ENCODE measurements around the gene IRF2BPL.

The IRF2BPL gene

DNA sequence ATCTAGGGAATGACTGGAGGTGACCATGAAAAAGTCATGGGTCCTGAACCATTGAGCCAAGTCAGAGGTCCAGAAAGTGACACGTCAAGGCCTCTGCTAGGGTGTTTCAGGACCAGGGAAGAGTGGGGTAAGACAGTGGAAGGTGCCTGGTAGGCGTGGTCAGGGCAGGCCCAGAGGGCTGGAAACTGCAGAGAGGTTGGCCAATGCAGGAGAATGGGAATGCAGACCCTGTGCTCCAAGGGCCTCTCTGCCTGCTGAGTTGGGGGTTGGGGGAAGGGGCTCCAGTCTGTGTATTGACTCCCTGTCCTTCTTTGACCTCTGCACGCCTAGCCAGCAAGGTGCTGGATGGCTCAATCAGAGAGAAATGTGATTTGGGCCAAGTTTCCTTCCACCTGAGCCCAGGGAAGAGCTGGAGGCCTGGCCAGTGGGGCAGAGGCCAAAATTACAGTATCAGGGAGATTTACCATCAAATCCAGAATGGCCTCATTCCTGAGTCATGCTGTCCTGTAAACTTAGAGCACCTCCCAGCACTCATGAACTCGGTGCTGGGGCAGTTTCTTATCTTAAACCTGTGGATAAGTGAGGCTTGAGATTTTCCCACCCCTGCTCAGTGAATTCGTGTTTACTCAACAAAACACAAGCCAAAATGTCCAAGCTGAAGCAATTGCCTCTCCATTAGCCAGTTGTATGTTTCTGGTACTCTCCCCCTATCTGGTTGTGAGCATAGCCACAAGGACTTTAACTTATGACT lies 24.4 kb downstream of the IRF2BPL start:
- H3K4me1 Mint-ChIP-seq (ENCODE audit: low read depth), result peaks cover 12% of the 10 kb centered on the region
- H3K4me3 Mint-ChIP-seq, result no peak overlapping the region
- no peaks in the 10 kb centered on the region for H3K36me3 Mint-ChIP-seq (ENCODE audit: low read depth)
- H3K27ac Mint-ChIP-seq, result no peak overlapping the region
- H3K9me3 Mint-ChIP-seq, result no peaks in the 10 kb centered on the region
- no peak for DNase-seq (ENCODE audit: low spot score)
- H3K27me3 Mint-ChIP-seq (ENCODE audit: low read depth), result no peaks in the 10 kb centered on the region

DNA sequence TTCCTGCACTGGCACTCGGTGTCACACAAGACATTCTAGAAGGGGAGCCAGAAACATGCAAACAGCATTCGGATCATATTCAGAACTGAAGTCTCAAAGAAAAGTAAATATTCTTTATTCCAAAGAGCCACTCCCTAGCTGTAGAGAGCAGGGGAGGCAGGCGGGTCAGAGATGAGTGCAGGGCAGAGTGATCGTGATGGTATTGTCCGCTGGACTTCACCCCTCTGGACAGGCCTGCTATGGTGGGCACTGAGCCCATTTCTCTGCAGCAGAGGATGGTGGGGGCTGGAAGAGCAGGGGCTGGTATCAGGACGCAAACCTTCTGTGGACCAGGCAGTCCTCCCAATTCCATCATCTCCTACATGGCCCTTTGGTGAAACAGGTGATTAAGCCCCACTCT lies 25.6 kb downstream of the IRF2BPL start:
- H3K27me3 Mint-ChIP-seq (ENCODE audit: low read depth), result no peaks in the 10 kb centered on the region
- H3K27ac Mint-ChIP-seq, result no peak overlapping the region
- no peak for DNase-seq (ENCODE audit: low spot score)
- H3K4me3 Mint-ChIP-seq, result no peak overlapping the region
- no peaks in the 10 kb centered on the region for H3K9me3 Mint-ChIP-seq
- no peaks in the 10 kb centered on the region for H3K36me3 Mint-ChIP-seq (ENCODE audit: low read depth)
- H3K4me1 Mint-ChIP-seq (ENCODE audit: low read depth), result peaks cover 12% of the 10 kb centered on the region

GRCh38 chr14:77002335-77002734 lies 26.2 kb downstream of the IRF2BPL start:
- DNase-seq (ENCODE audit: low spot score), result no peak
- Mint-ChIP-seq H3K27ac (no peak overlapping the region), H3K4me3 (no peak overlapping the region), H3K9me3 (no peaks in the 10 kb centered on the region), H3K36me3 (ENCODE audit: low read depth) (no peaks in the 10 kb centered on the region), H3K27me3 (ENCODE audit: low read depth) (no peaks in the 10 kb centered on the region), H3K4me1 (ENCODE audit: low read depth) (peaks cover 12% of the 10 kb centered on the region)

DNA sequence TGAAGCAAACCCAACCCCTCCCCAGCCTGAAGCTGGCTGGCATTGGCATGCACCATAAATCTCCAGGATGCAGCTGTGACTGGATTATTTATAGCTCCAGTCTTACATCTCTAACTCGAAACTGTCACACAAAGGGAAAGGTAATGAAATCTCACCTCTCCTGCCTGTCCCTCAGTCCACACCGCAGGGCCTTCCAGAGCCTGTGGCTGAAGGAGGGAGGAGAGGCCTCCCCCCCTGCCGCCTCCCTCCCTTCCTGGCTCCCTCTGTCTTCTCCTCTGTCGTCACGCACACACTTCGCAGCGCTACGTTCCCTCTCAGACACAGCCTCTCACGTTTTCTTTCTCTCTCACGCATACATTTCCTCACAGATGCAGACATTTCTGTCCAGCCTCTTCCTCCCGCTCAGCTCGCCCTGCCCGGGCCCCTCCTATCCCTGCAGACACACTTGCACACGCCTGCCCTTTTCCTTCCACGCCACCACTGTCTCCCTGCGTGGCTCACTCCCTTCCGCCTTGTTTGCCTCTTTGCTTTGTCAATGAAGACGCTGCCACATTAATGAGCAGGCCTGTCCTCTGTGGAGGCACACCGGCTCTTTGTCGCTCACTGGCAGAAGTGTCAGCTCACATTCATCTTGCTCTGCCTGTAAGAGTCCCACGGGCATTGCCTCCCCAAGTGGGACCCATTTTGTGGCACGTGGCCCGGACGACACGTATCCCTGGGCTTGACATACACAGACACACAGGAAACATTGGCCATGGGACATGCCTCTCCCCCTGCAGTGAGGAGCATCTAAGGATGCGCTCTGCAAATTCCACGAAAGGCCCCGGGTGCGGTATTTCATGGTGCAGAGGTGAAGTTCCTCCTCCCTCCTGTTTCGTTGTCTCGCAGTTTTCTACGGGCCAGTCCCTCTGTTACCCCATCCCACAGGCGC lies 27.9 kb downstream of the IRF2BPL start:
- H3K27ac Mint-ChIP-seq, result peak overlapping the region; percentile 78

GRCh38 chr14:76998910-76999309 lies 29.6 kb downstream of the IRF2BPL start:
- Mint-ChIP-seq H3K36me3 (ENCODE audit: low read depth) (no peaks in the 10 kb centered on the region), H3K27ac (no peak overlapping the region), H3K4me3 (no peak overlapping the region), H3K27me3 (ENCODE audit: low read depth) (no peaks in the 10 kb centered on the region), H3K4me1 (ENCODE audit: low read depth) (peaks cover 13% of the 10 kb centered on the region), H3K9me3 (no peaks in the 10 kb centered on the region)
- no peak for DNase-seq (ENCODE audit: low spot score)

More for the DNA sequence above, 27.9 kb downstream of the IRF2BPL start:
- H3K4me3 Mint-ChIP-seq, result peak overlapping the region; percentile 33
- DNase-seq (ENCODE audit: low spot score), result no peak
- no peaks in the 10 kb centered on the region for H3K9me3 Mint-ChIP-seq
- H3K36me3 Mint-ChIP-seq (ENCODE audit: low read depth), result no peaks in the 10 kb centered on the region
- H3K4me1 Mint-ChIP-seq (ENCODE audit: low read depth), result peaks cover 16% of the 10 kb centered on the region
- H3K27me3 Mint-ChIP-seq (ENCODE audit: low read depth), result no peaks in the 10 kb centered on the region

- Mint-ChIP-seq H3K36me3 (ENCODE audit: low read depth) (no peaks in the 10 kb centered on the region), H3K4me3 (no peak overlapping the region), H3K27me3 (ENCODE audit: low read depth) (no peaks in the 10 kb centered on the region), H3K9me3 (no peaks in the 10 kb centered on the region), H3K4me1 (ENCODE audit: low read depth) (peaks cover 13% of the 10 kb centered on the region), H3K27ac (no peak overlapping the region)
- DNase-seq (ENCODE audit: low spot score), result no peak
Measured at GRCh38 chr14:76997257-76997970, 31.1 kb downstream of the IRF2BPL start.

- Mint-ChIP-seq H3K27ac (no peak overlapping the region), H3K9me3 (no peaks in the 10 kb centered on the region), H3K4me3 (no peak overlapping the region), H3K27me3 (ENCODE audit: low read depth) (no peaks in the 10 kb centered on the region), H3K36me3 (ENCODE audit: low read depth) (no peaks in the 10 kb centered on the region), H3K4me1 (ENCODE audit: low read depth) (peaks cover 13% of the 10 kb centered on the region)
- no peak for DNase-seq (ENCODE audit: low spot score)
Measured at GRCh38 chr14:76996563-76997146, 31.9 kb downstream of the IRF2BPL start.

- Mint-ChIP-seq H3K4me1 (ENCODE audit: low read depth) (peaks cover 9% of the 10 kb centered on the region), H3K36me3 (ENCODE audit: low read depth) (no peaks in the 10 kb centered on the region), H3K9me3 (no peaks in the 10 kb centered on the region), H3K27ac (no peak overlapping the region), H3K27me3 (ENCODE audit: low read depth) (no peaks in the 10 kb centered on the region), H3K4me3 (no peak overlapping the region)
- peak; percentile 14 for DNase-seq (ENCODE audit: low spot score)
Measured at GRCh38 chr14:76995279-76996035, 33.1 kb downstream of the IRF2BPL start.

GRCh38 chr14:76993752-76994151 lies 34.8 kb downstream of the IRF2BPL start:
- no peak for DNase-seq (ENCODE audit: low spot score)
- H3K9me3 Mint-ChIP-seq, result no peaks in the 10 kb centered on the region
- H3K36me3 Mint-ChIP-seq (ENCODE audit: low read depth), result no peaks in the 10 kb centered on the region
- H3K4me1 Mint-ChIP-seq (ENCODE audit: low read depth), result peaks cover 12% of the 10 kb centered on the region
- no peak overlapping the region for H3K27ac Mint-ChIP-seq
- no peak overlapping the region for H3K4me3 Mint-ChIP-seq
- no peaks in the 10 kb centered on the region for H3K27me3 Mint-ChIP-seq (ENCODE audit: low read depth)

DNA sequence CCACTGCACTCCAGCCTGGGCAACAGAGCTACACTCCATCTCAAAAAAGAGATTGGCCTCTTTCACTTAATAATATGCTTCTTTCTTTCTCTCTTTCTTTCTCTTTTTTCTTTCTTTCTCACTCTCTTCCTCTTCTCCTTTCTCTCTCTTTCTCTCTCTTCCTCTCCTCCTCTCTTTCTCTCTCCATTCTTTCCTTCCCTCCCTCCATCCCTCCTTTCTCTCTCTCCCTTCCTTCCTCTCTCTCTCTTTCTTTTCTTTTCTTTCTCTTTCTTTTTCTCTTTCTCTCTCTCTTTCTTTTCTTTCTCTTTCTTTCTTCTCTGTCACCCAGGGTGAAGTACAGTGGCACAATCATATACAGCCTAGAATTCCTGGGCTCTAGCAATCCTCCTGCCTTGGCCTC lies 38.4 kb downstream of the IRF2BPL start:
- Mint-ChIP-seq H3K36me3 (ENCODE audit: low read depth) (peaks cover 2% of the 10 kb centered on the region), H3K27me3 (ENCODE audit: low read depth) (no peaks in the 10 kb centered on the region), H3K4me1 (ENCODE audit: low read depth) (peaks cover 28% of the 10 kb centered on the region), H3K27ac (peak overlapping the region; percentile 3), H3K9me3 (no peaks in the 10 kb centered on the region), H3K4me3 (no peak overlapping the region)
- DNase-seq (ENCODE audit: low spot score), result no peak

DNA sequence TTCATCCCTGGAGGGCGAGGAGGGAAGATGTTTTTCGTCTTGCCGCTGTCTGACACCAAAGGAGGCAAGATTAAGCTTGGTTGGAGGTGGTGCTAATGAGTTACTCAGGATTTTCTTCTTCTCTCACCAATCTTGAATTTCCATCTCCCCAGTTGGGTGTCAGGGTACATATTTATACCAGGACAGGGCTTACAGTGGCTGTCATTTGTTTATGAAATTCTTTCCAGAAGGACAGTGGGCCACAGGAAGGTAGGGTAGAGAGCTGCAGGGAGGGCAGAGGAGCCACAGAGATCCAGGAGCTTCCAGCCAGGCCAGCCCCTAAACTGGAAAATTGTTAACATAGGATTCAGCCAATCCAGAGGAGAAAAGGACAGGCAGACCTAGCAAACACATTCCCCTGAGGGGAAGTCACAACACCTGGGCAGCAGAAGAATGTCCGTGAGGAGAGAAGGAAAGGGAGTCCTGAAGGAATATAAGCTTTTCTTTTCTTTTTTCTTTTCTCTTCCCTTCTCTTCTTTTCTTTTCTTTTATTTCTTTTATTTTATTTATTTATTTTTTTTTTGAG lies 40.5 kb downstream of the IRF2BPL start:
- no peaks in the 10 kb centered on the region for H3K27me3 Mint-ChIP-seq (ENCODE audit: low read depth)
- no peaks in the 10 kb centered on the region for H3K9me3 Mint-ChIP-seq
- peaks cover 25% of the 10 kb centered on the region for H3K4me1 Mint-ChIP-seq (ENCODE audit: low read depth)
- DNase-seq (ENCODE audit: low spot score), result no peak
- peaks cover 2% of the 10 kb centered on the region for H3K36me3 Mint-ChIP-seq (ENCODE audit: low read depth)
- peak overlapping the region; percentile 23 for H3K27ac Mint-ChIP-seq
- H3K4me3 Mint-ChIP-seq, result no peak overlapping the region

DNA sequence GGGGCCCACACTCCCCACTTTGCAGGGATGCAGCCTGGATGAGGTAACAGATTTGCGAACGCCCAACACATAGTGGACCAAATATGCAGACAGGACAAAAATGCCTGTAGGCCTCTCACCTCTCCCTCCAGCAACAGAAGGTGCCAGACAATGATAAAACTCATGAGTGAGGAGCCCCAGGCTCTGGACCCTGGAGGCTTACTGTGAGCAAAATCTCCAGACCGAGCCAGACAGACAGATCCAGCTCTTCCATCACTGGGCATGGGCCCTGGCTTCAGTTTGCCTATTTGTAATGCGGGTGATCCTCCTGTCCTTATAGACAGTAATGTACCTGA lies 42.3 kb downstream of the IRF2BPL start:
- DNase-seq (ENCODE audit: low spot score), result no peak
- H3K4me1 Mint-ChIP-seq (ENCODE audit: low read depth), result peaks cover 25% of the 10 kb centered on the region
- peak overlapping the region; percentile 70 for H3K4me3 Mint-ChIP-seq
- H3K27me3 Mint-ChIP-seq (ENCODE audit: low read depth), result no peaks in the 10 kb centered on the region
- H3K27ac Mint-ChIP-seq, result no peak overlapping the region
- peaks cover 9% of the 10 kb centered on the region for H3K9me3 Mint-ChIP-seq
- peaks cover 2% of the 10 kb centered on the region for H3K36me3 Mint-ChIP-seq (ENCODE audit: low read depth)

All from T-helper 2 cell treated with Interferon-gamma antibody and Interleukin-4, amounts not matched to agents 5 μg/mL and 100 μg/mL, for 36 hours (primary cell).